Fibroblast of lung (primary cell): ENCODE results near the gene SMG6.

Experiments used
- EZH2 ChIP-seq: IDR thresholded peaks from 2 replicates; pipeline ENCODE4 v1.5.1; 2012; ENCODE audit warnings: low read length, control low read depth, mild to moderate bottlenecking; ENCODE audit errors: missing control alignments
- TF ChIP-seq, protein P1 (sequence below), 2 donors: IDR thresholded peaks in 1 of 2; conservative IDR thresholded peaks in 1 of 2; 1 replicate in 1 of 2; 2 replicates in 1 of 2; pipeline ENCODE4 v1.5.1; 2011 to 2012; ENCODE audit warnings: low read length in 2 of 2, control low read depth in 1 of 2, inconsistent platforms in 1 of 2, low read depth in 1 of 2, mild to moderate bottlenecking in 1 of 2

DNA sequence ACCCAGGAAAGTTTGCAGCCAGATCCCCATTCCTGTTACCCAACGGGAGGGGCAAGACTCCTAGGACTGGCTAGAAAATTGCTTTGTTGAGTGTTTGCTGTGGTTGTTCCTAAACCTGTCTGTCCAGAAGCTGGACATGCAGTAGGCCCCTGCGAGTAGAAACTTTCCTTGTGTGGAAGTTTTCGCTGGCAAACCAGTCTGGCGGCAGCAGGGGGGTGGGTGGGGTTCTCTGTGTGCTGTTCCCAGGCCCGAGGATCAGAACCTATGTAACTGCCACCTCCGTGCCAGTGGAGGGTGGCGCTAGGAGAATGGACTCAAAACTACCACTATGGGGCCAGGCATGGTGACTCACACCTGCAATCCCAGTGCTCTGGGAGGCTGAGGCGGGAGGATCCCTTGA, 42.9 kb upstream of the SMG6 start:
- TF ChIP-seq, protein P1, sequence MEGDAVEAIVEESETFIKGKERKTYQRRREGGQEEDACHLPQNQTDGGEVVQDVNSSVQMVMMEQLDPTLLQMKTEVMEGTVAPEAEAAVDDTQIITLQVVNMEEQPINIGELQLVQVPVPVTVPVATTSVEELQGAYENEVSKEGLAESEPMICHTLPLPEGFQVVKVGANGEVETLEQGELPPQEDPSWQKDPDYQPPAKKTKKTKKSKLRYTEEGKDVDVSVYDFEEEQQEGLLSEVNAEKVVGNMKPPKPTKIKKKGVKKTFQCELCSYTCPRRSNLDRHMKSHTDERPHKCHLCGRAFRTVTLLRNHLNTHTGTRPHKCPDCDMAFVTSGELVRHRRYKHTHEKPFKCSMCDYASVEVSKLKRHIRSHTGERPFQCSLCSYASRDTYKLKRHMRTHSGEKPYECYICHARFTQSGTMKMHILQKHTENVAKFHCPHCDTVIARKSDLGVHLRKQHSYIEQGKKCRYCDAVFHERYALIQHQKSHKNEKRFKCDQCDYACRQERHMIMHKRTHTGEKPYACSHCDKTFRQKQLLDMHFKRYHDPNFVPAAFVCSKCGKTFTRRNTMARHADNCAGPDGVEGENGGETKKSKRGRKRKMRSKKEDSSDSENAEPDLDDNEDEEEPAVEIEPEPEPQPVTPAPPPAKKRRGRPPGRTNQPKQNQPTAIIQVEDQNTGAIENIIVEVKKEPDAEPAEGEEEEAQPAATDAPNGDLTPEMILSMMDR (conservative IDR thresholded peaks at IDR 0.05 in 1 of 2, IDR thresholded peaks at IDR 0.05 in 1 of 2; ENCODE audit: low read depth in 1 of 2, low read length in 2 of 2) = no peak
- no peak for TF ChIP-seq EZH2
